ENCODE measurements around the gene PCBD1. TPM values are rescaled to one million over a fixed set of nuclear protein-coding genes. Genes with fewer than 3 reads are reported as not detected.

Gene PCBD1
- total and polyA plus RNA-seq, 5 experiments from 2014 or later: 6.0 to 23.2 (median 9.5) TPM

Other genes starting within 250 kb of the PCBD1 start
- not detected for gene ADAMTS14, start 216.1 kb downstream of the PCBD1 start, total RNA-seq
- not detected for gene ADAMTS14, start 216.1 kb downstream of the PCBD1 start, polyA plus RNA-seq
- gene TBATA, start 103.2 kb downstream of the PCBD1 start, total RNA-seq: not detected
- gene TBATA, start 103.2 kb downstream of the PCBD1 start, polyA plus RNA-seq: not detected
- gene SGPL1, start 72.6 kb downstream of the PCBD1 start, total RNA-seq: 10 to 100 TPM; 28.2 to 36.1 TPM
- 10 to 100 TPM; 10.7 to 16.7 (median 12.4) TPM for gene SGPL1, start 72.6 kb downstream of the PCBD1 start, polyA plus RNA-seq

Data from naive thymus-derived CD8-positive, alpha-beta T cell (primary cell).